ENCODE data around the gene MRPS15.
A peak's percentile ranks its signal among the peaks of the same experiment; 100 is the strongest.

MRPS15 gene

GRCh38 chr1:36456391-36456928 is 7.7 kb downstream of the MRPS15 start:
- Histone ChIP-seq H3K9me3 (ENCODE audit: control insufficient read depth in 2 of 2, low read length in 2 of 2) (no peaks in the 10 kb centered on the region), H3K9ac (ENCODE audit: low read length in 2 of 2) (no peak overlapping the region), H3K27me3 (ENCODE audit: control insufficient read depth in 1 of 2, insufficient read depth in 2 of 2, low read length in 2 of 2) (no peaks in the 10 kb centered on the region), H3K36me3 (ENCODE audit: control insufficient read depth in 2 of 2, insufficient read depth in 2 of 2, low read length in 2 of 2) (peaks cover 48 to 56% of the 10 kb centered on the region in 2 donors), H3K4me1 (ENCODE audit: control insufficient read depth, insufficient read depth, low read length) (no peaks in the 10 kb centered on the region), H3K27ac (ENCODE audit: low read length) (no peak overlapping the region), H3K4me3 (ENCODE audit: low read length in 2 of 2) (no peak overlapping the region)

DNA sequence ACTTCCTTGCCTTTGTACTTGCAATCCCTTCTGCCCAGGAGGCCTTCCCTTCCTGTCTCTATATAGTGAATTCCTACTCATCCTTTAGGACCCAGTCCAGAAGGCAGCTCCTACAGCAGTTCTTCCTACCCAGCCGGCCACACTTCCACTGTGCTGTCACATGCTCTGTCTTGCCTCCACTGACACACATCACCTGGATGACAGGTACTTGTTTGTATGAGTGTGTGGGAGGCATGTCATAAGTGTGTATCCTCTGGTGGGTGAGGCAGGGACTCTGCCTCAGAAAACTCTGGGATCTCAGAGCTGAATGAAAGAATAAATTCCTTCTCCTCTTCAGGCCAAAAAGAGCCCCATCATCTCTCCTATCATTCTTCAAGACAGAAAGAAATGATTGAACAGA is 8.8 kb downstream of the MRPS15 start:
- no peak overlapping the region for H3K4me3 ChIP-seq (ENCODE audit: low read length in 2 of 2)
- H3K9me3 ChIP-seq (ENCODE audit: control insufficient read depth in 2 of 2, low read length in 2 of 2), result no peaks in the 10 kb centered on the region
- H3K4me1 ChIP-seq (ENCODE audit: control insufficient read depth, insufficient read depth, low read length), result peaks cover 3% of the 10 kb centered on the region
- H3K9ac ChIP-seq (ENCODE audit: low read length in 2 of 2), result no peak overlapping the region
- no peaks in the 10 kb centered on the region for H3K27me3 ChIP-seq (ENCODE audit: control insufficient read depth in 1 of 2, insufficient read depth in 2 of 2, low read length in 2 of 2)
- peaks cover 38 to 46% of the 10 kb centered on the region in 2 donors for H3K36me3 ChIP-seq (ENCODE audit: control insufficient read depth in 2 of 2, insufficient read depth in 2 of 2, low read length in 2 of 2)
- no peak overlapping the region for H3K27ac ChIP-seq (ENCODE audit: low read length)

- Histone ChIP-seq H3K9ac (ENCODE audit: low read length in 2 of 2) (no peak overlapping the region), H3K27me3 (ENCODE audit: control insufficient read depth in 1 of 2, insufficient read depth in 2 of 2, low read length in 2 of 2) (no peaks in the 10 kb centered on the region), H3K4me3 (ENCODE audit: low read length in 2 of 2) (no peak overlapping the region), H3K4me1 (ENCODE audit: control insufficient read depth, insufficient read depth, low read length) (peaks cover 9% of the 10 kb centered on the region), H3K27ac (ENCODE audit: low read length) (no peak overlapping the region), H3K36me3 (ENCODE audit: control insufficient read depth in 2 of 2, insufficient read depth in 2 of 2, low read length in 2 of 2) (peaks cover 28 to 31% of the 10 kb centered on the region in 2 donors), H3K9me3 (ENCODE audit: control insufficient read depth in 2 of 2, low read length in 2 of 2) (no peaks in the 10 kb centered on the region)
Measured at GRCh38 chr1:36453600-36454388, 10.4 kb downstream of the MRPS15 start.

GRCh38 chr1:36453051-36453450 is 11.1 kb downstream of the MRPS15 start:
- no peaks in the 10 kb centered on the region for H3K27me3 ChIP-seq (ENCODE audit: control insufficient read depth in 1 of 2, insufficient read depth in 2 of 2, low read length in 2 of 2)
- no peak overlapping the region for H3K9ac ChIP-seq (ENCODE audit: low read length in 2 of 2)
- H3K36me3 ChIP-seq (ENCODE audit: control insufficient read depth in 2 of 2, insufficient read depth in 2 of 2, low read length in 2 of 2), result peaks cover 26 to 30% of the 10 kb centered on the region in 2 donors
- H3K27ac ChIP-seq (ENCODE audit: low read length), result no peak overlapping the region
- peaks cover 9% of the 10 kb centered on the region for H3K4me1 ChIP-seq (ENCODE audit: control insufficient read depth, insufficient read depth, low read length)
- H3K4me3 ChIP-seq (ENCODE audit: low read length in 2 of 2), result no peak overlapping the region
- no peaks in the 10 kb centered on the region for H3K9me3 ChIP-seq (ENCODE audit: control insufficient read depth in 2 of 2, low read length in 2 of 2)

DNA sequence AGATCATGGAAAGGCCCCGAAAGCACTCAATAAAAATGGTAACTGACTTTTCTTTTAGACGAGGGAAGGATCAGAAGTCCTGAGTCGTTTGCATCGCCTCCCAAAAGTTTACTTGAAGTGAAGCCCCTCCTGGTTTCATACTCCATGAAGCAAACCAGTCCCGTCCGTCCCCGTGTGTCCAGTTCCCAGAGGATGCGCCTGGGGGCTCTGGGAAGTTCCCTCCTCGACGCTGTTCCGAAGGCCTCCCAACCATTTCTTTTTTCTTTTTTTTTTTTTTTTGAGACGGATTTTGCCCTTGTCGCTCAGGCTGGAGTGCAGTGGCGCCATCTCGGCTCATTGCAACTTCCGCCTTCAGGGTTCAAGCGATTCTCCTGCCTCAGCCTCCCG is 13.3 kb downstream of the MRPS15 start:
- no peaks in the 10 kb centered on the region for H3K27me3 ChIP-seq (ENCODE audit: control insufficient read depth in 1 of 2, insufficient read depth in 2 of 2, low read length in 2 of 2)
- H3K9ac ChIP-seq (ENCODE audit: low read length in 2 of 2), result peak overlapping the region; percentile 79 to 94
- H3K27ac ChIP-seq (ENCODE audit: low read length), result peak overlapping the region; percentile 95
- H3K9me3 ChIP-seq (ENCODE audit: control insufficient read depth in 2 of 2, low read length in 2 of 2), result no peaks in the 10 kb centered on the region
- H3K4me1 ChIP-seq (ENCODE audit: control insufficient read depth, insufficient read depth, low read length), result peaks cover 9% of the 10 kb centered on the region
- H3K4me3 ChIP-seq (ENCODE audit: low read length in 2 of 2), result peak overlapping the region; percentile 90 to 93
- peaks cover 11 to 16% of the 10 kb centered on the region in 2 donors for H3K36me3 ChIP-seq (ENCODE audit: control insufficient read depth in 2 of 2, insufficient read depth in 2 of 2, low read length in 2 of 2)

DNA sequence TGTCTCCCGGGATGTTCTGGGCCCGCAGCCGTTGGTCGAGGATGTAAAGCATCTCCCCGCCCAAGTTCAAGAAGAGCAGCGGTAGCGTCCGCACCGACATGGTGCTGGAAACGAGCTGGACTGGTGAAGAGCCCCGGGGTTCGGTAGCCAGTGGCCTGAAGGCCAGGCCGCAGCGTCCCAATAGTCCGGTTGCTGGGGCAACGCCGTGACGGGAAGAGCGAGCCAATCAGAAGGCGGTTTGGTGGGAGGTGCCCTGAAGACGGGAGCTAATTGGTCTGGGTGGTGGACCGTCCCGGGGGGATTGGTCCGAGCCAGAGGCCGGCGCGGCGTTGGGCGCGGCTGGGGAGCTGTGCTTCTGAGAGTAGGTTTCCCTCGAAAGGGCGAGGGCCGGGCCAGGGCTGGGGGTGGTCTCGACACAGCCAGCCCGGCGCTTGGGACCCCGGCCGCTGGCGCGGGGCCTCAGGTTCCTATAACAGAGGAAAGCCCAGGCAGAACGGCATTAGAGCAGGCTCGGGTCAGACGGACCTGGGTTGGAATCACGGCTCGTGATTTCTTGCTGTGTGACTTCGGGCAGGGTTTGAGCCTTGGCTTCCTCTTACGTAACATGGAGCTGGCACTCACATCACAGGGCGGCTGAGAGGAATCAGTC is 13.8 kb downstream of the MRPS15 start, which contains the start of gene OSCP1:
OSCP1 (minus strand) TSS at position 182 of the 649 bp plus-strand sequence; CDS start at position 100, 82 bp downstream.
- Histone ChIP-seq H3K36me3 (ENCODE audit: control insufficient read depth in 2 of 2, insufficient read depth in 2 of 2, low read length in 2 of 2) (peaks cover 6 to 12% of the 10 kb centered on the region in 2 donors), H3K4me1 (ENCODE audit: control insufficient read depth, insufficient read depth, low read length) (peaks cover 9% of the 10 kb centered on the region), H3K4me3 (ENCODE audit: low read length in 2 of 2) (peak within 1 kb of the TSS; percentile 90 to 93), H3K27ac (ENCODE audit: low read length) (peak within 1 kb of the TSS; percentile 95), H3K9ac (ENCODE audit: low read length in 2 of 2) (peak within 1 kb of the TSS; percentile 79 to 94), H3K27me3 (ENCODE audit: control insufficient read depth in 1 of 2, insufficient read depth in 2 of 2, low read length in 2 of 2) (no peaks in the 10 kb centered on the region), H3K9me3 (ENCODE audit: control insufficient read depth in 2 of 2, low read length in 2 of 2) (no peaks in the 10 kb centered on the region)

DNA sequence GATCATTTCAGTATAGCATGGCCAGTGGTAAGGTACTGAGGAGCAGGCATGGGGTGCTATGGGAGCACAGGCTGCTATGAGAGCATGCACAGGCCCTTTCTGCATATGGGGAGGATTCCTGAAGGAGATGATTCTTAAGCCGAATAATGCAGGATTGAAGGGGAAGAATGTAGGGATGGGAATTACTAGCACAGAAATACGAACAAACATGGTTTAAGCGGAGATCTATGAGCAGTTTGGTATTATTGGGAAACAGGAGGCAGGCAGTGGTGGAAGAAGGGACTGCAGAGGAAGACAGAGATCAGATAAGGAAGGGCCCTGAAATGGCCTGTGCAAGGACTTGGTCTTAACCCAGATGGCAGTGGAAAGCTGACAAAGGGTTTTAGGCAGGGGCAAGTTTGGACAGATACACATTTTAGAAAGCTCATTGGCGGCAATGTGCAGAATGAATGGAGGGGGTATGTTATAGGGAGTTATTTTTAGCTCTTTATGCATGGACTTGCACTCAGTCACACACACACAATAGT is 15.6 kb downstream of the MRPS15 start:
- no peaks in the 10 kb centered on the region for H3K27me3 ChIP-seq (ENCODE audit: control insufficient read depth in 1 of 2, insufficient read depth in 2 of 2, low read length in 2 of 2)
- no peak overlapping the region for H3K27ac ChIP-seq (ENCODE audit: low read length)
- no peak overlapping the region for H3K9ac ChIP-seq (ENCODE audit: low read length in 2 of 2)

DNA sequence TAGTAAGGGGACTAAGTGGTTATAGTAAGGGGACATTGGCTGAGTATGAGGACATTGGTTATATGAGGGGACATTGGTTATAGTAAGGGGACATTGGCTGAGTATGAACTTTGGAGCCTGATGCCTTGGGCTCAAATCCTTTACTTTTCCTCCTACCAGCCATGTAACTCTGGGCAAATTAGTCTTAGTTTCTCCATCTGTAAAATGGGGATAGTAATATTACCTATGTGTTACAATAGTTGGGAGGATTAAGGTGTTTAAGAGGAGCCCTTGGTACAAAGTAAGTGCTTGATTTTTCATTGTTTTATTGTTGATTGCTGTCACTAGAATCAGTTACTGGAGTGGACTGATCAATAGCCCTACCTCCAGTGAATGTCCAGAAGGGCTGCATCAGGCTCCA is 16.7 kb downstream of the MRPS15 start:
- Histone ChIP-seq H3K27ac (ENCODE audit: low read length) (no peak overlapping the region), H3K27me3 (ENCODE audit: control insufficient read depth in 1 of 2, insufficient read depth in 2 of 2, low read length in 2 of 2) (no peaks in the 10 kb centered on the region), H3K36me3 (ENCODE audit: control insufficient read depth in 2 of 2, insufficient read depth in 2 of 2, low read length in 2 of 2) (peaks cover 0 to 2% of the 10 kb centered on the region in 2 donors), H3K4me3 (ENCODE audit: low read length in 2 of 2) (no peak overlapping the region), H3K4me1 (ENCODE audit: control insufficient read depth, insufficient read depth, low read length) (peaks cover 9% of the 10 kb centered on the region), H3K9ac (ENCODE audit: low read length in 2 of 2) (no peak overlapping the region), H3K9me3 (ENCODE audit: control insufficient read depth in 2 of 2, low read length in 2 of 2) (no peaks in the 10 kb centered on the region)

More for the DNA sequence above, 15.6 kb downstream of the MRPS15 start:
- Histone ChIP-seq H3K36me3 (ENCODE audit: control insufficient read depth in 2 of 2, insufficient read depth in 2 of 2, low read length in 2 of 2) (no peaks in the 10 kb centered on the region), H3K9me3 (ENCODE audit: control insufficient read depth in 2 of 2, low read length in 2 of 2) (no peaks in the 10 kb centered on the region), H3K4me3 (ENCODE audit: low read length in 2 of 2) (no peak overlapping the region), H3K4me1 (ENCODE audit: control insufficient read depth, insufficient read depth, low read length) (peaks cover 9% of the 10 kb centered on the region)

GRCh38 chr1:36446746-36447145 is 17.4 kb downstream of the MRPS15 start:
- Histone ChIP-seq H3K9me3 (ENCODE audit: control insufficient read depth in 2 of 2, low read length in 2 of 2) (no peaks in the 10 kb centered on the region), H3K36me3 (ENCODE audit: control insufficient read depth in 2 of 2, insufficient read depth in 2 of 2, low read length in 2 of 2) (peaks cover 0 to 2% of the 10 kb centered on the region in 2 donors), H3K4me1 (ENCODE audit: control insufficient read depth, insufficient read depth, low read length) (peaks cover 9% of the 10 kb centered on the region), H3K27me3 (ENCODE audit: control insufficient read depth in 1 of 2, insufficient read depth in 2 of 2, low read length in 2 of 2) (no peaks in the 10 kb centered on the region), H3K4me3 (ENCODE audit: low read length in 2 of 2) (no peak overlapping the region), H3K27ac (ENCODE audit: low read length) (no peak overlapping the region), H3K9ac (ENCODE audit: low read length in 2 of 2) (no peak overlapping the region)

DNA sequence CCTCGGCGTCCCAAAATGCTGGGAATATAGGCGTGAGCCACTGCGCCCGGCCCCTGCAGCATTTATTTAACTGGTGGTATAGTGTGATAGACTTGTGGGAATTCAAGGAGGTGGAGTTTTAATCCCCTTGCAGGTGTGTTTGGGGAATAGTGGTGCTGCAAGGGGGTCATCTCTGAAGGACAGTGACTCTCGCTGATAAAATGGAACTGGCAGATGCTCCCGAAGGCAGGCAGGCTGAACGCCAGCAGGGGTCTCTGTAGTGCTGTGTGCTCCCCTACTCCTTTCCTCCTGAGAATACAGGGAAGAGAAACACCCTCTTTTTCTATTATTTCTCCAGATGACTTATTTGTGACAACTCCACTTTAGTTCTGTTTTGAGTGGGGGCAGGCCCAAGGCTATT is 17.9 kb downstream of the MRPS15 start:
- Histone ChIP-seq H3K27me3 (ENCODE audit: control insufficient read depth in 1 of 2, insufficient read depth in 2 of 2, low read length in 2 of 2) (no peaks in the 10 kb centered on the region), H3K36me3 (ENCODE audit: control insufficient read depth in 2 of 2, insufficient read depth in 2 of 2, low read length in 2 of 2) (peaks cover 0 to 2% of the 10 kb centered on the region in 2 donors), H3K9me3 (ENCODE audit: control insufficient read depth in 2 of 2, low read length in 2 of 2) (no peaks in the 10 kb centered on the region), H3K27ac (ENCODE audit: low read length) (no peak overlapping the region), H3K4me3 (ENCODE audit: low read length in 2 of 2) (no peak overlapping the region), H3K4me1 (ENCODE audit: control insufficient read depth, insufficient read depth, low read length) (peaks cover 9% of the 10 kb centered on the region), H3K9ac (ENCODE audit: low read length in 2 of 2) (no peak overlapping the region)
